HG03095 (cell line): ENCODE data around the gene EXOC2.

Experiments
- ATAC-seq: cut with Tn5 transposase; IDR thresholded peaks from one replicate; pipeline ENCODE4 v1.9.1; 2021; ENCODE audit warnings: moderate library complexity; ENCODE audit not compliant: unreplicated experiment

EXOC2 gene

DNA sequence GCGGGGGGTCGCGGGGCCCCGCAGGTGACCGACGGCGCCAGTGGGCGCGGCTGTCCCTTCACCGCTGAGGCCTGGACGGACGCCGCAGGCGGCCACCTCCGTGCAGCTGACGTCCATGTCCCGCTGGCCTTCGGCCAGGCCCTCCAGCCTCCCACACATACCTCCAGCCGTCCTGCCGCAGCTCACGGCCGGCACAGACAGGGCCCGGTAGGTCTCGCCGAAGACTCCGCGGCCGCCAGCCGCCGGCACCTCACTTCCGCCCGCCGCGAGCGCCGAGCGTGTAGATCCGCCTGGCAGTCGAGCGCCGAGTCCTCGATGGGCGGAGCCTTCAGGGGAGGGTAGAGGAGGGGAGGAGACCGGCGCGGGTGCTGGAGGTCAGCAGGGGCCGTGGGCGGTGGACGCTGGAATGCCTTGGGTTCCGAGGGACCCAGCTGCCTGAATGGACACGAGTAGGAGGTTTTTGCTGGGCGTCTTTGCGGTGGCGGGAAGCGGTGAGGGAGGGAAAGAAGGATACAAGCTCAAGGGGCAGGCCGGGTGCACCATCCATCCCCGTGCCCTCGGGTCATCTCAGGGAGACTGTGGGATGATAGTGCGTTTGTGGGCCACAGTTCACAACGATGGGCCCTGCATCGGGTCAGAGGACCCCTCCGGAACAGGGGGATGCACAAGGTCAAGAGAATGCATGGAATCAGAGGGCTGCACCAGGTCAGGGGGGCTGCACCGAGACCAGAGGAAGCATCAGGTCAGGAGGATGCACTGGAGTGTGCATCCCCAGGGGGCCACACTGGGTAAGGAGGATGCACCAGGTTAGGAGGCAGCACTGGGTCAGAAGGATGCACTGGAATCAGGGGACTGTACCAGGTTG lies at the start of gene EXOC2:
Gene EXOC2, minus strand, starts transcription at position 282 of the 865 bp plus-strand sequence. CDS start 55,321 bp downstream, outside the sequence.
- peak; percentile 84 for ATAC-seq

GRCh38 chr6:741410-742339 lies 48.7 kb upstream of the EXOC2 start:
- ATAC-seq, result no peak

- no peak for ATAC-seq
Observed at GRCh38 chr6:736657-737446, 43.9 kb upstream of the EXOC2 start.

DNA sequence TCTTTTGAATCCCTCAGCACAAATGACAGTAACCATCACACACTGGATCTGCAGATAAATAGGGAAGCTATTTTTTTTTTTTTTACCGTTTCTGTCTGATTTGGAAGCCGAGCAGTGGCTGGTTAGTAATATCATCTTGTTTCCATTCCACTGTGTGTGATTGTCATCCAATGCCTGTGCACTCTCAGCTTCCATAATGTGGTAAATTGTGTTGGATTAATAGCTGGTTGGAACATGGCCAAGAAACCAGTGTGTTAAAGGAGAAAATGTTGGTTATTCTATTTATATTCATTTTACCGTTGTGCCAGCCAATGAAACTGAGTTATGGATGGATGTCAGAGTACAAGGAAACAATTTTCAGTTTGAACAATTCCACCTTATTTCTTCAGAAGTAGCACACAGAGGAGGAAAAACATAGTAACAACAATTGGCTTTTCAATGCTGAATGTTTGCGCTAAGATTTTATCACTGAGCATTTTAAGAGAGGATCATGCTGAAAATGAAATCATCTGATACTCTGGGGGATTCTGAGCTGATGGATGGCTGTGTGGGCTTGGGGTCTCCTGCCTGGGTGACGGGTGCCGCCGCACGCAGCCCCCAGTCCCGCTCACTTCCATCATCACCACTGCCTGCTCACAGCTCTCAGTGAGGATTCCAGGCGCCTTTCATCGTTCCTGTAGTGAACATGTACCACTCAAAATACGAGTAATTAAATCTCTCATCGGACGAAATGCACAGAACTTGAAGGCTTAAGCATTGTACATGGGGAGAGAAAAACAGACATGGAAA lies 40.7 kb upstream of the EXOC2 start:
- no peak for ATAC-seq

GRCh38 chr6:731924-732323 lies 39.0 kb upstream of the EXOC2 start:
- no peak for ATAC-seq

- ATAC-seq, result no peak
Observed at GRCh38 chr6:729606-730320, 36.8 kb upstream of the EXOC2 start.

GRCh38 chr6:727856-728255 lies 34.9 kb upstream of the EXOC2 start:
- no peak for ATAC-seq

GRCh38 chr6:723540-723939 lies 30.6 kb upstream of the EXOC2 start:
- no peak for ATAC-seq

DNA sequence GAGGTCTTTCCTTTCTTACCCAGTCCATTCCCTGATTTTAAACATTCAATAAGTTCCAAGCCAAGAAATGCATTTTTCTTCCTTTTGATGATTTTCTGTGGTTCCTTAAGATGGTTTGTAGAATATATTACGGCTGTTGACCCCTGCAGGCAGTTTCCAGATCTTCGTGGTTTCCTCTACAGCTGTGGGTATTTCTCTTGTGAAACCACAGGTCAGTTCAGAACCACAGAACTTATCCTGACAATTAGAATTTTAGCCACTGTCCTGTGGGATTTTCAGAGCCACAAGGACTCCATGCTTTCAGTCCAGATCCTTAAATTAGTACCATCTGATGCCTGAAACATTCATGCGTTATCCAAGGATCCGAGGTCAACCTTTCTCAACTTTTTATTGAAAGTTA lies 29.7 kb upstream of the EXOC2 start:
- ATAC-seq, result no peak

DNA sequence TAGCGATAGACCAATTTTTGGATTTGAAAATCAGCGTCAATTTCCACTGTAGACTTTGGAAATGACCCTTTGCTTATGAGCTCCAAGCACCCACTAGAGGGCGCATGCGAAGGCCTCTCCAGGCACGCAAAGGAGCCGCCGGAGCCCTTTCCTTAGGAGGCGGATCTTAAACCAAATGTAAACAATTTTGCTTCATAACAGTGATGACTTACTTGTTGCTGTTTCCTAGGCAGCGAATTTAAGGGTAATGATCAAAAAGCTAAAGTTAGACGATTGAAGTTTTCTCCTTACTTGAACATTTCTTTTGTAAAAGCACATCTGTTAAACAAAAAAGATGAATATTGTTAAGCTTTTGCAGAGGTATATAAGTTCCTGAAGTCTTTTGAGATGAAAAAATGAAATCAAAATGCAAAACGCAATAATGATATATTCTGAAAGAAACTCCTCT lies 29.2 kb upstream of the EXOC2 start:
- no peak for ATAC-seq

GRCh38 chr6:718345-718744 lies 25.4 kb upstream of the EXOC2 start:
- ATAC-seq, result no peak

DNA sequence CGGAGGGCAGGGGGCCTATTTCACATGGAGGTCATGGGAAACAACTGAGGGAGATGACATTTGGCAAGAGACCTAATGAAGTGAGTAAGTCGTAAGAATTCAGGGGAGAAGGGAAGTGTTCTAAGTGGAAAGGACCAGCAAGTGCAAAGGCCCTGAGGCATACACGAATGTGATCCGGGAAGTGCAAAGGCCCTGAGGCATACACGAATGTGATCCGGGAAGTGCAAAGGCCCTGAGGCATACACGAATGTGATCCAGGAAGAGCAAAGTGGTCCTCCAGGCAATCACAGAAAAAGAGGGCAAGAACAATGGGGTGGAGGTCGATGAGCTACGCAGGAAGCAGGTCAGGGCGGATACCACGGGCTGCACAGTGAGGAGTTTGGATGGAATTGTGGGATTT lies 24.2 kb upstream of the EXOC2 start:
- no peak for ATAC-seq

DNA sequence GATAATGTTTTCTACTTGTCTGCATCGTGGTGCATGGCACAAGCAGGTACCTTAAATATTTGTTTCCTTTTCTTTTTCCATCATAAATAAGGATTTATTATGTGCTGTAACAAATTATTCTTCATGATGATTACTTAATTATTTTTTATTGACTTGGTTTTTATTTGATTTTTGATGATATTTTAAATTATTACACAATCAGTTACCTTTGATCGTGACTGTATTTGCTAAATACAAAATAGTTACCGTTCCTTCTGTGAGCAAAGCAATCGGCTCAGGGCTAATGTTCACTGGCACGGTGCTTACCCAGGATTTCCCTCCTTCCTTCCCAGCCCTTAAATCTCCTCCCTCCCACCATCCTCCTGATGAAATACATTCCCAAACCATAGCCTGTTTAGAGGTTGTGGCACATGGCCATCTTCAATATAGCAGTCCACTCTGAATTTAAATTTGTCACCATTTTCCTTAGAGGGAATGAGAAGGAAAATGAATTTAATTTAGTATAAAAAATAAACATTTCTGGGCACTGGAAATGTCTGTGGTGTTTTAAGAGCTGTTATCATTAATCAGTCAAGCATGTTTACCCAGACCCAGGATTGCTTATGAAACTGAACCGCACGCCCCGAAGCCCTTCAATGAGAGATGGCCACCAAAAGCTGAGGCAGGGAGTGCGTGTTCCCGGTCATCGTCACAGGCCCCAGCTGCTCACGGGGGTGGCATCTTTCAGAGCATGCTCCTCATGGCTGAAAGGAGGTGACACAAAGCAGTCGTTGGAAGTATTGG lies 23.0 kb upstream of the EXOC2 start:
- ATAC-seq, result no peak

DNA sequence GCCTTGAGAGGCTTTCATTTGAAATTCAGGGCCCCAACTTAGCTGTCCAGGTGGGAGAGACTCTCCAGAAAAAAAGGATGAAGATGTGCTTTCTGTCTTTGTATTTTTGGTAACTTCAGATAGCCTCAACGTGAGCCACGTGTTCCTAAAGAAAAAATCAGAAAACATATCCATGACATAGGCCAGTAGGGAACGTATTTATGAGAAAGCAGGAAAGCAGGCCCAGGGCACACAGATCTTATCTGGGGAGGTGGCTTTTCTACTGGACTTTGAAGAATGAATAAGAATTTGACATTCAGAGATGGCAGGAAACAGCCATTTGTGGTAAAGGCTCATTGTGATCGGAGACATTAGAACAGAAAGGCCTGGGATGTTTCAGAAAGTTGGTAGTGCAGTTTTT lies 21.2 kb upstream of the EXOC2 start:
- ATAC-seq, result no peak

- no peak for ATAC-seq
Observed at GRCh38 chr6:713351-713750, 20.4 kb upstream of the EXOC2 start.

GRCh38 chr6:712805-713204 lies 19.9 kb upstream of the EXOC2 start:
- no peak for ATAC-seq

DNA sequence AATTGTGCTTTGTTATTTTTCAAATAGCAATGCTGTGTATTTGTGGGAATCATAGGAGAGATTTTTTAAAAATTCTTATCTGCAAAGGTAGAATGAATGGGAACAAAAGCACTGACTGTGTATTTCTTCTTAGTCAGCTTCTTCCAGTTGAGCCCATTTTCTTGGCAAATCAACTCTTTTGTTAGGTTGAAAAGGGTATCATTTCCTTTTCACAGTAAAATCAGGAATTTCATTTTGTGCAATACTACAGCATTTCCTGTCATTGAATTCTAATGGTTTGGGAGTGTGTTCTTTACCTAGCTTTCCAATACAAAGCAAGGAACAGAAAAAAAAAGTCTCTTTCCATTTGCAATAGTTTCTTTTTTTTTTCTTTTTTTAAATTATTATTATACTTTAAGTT lies 19.0 kb upstream of the EXOC2 start:
- ATAC-seq, result no peak
